ENCODE results near the gene ZER1.

Gene ZER1

DNA sequence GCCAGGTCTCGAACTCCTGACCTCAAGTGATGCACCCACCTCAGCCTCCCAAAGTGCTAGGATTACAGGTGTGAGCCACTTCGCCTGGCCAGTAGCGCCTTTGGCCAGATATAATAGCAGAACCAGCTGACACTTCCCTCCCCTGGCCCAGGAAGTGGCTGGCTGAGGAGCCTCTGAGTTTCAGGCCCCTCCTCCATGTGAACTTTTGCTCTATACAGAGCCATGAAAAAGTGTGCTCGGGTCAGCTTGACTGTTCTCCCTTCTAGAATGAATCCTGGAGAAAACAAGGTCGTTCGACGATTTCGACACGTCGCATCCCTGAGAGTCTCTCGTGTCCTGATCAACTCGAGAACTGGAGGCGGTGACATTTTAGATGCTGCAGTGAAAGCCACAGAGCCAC, 39.2 kb downstream of the ZER1 start:
- no peak for DNase-seq

DNA sequence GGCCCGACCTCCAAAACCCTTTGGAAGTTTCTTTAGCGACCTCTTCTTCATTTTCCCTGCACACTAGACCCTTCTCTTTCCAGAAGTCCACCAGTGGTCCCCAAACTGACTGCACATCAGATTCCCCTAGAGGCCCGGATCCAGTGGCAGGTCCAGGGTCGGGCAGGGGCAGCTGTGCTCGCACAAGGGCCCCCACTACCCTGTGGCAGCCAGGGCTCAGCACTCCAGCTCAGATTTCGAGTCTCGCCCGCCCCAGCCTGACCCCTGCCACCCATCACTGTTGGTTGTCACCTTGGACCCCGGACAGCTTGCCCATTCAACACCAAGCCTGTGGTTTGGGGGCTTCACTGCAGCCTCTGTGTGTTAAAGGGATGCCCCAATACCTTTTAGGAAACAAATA, 40.0 kb downstream of the ZER1 start:
- no peak for DNase-seq

GRCh38 chr9:128731093-128731492, 40.6 kb downstream of the ZER1 start:
- DNase-seq: no peak

DNA sequence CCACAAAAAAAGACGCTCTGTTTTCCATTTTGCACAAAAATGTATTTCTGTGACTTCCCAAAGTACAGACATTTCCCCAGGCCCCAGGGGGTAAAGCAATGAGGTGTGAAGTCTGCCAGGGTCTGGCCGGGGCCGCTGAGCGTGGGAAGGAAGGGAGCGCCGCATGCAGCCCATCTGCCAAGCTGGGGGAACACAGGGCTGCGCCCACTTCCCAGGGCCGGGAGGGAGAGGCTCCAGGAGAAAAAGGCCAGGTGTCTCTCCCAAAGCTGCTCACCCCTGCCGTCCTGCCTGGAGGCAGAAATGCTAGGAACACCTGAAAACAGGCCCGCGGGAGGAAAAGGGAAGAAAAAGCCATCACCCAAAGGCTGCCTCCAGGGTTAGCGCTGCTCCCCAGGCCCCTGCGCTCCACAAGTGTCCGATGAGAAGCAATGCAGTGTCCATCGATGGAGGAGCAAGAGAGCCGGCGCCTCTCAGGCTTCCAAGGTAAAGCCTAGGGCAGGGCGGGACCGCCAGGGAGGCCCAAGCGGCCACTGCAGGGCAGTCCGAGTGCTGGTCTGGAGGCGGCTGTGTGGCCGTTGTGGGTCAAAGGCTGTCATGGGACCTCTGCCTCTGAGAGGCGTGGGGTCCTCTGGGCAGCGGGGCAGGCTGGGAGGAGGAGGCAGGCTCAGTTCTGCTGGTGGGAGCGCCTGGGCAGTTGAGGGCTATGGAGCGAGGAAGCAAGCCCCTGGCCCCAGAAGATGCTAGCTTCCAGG, 41.8 kb downstream of the ZER1 start:
- no peak for DNase-seq

DNA sequence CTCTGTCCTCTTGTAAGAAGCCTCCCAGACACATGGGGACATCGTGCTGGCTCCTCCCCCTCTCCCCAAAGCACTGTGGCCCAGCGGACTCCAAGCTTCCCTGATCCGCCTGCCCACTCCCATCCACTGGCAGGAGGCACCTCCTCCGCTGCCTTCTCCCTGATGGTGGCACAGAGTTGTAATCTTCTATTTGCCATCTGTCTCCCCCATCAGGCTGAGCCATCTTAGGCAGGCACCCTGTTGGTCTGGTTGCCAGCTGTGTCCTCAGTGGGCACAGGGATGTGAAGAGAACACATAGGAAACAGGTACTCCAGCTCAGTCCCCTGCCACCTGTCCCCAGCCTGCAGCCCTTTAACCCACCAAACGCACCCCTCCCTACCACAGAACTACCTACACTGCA, 42.4 kb downstream of the ZER1 start:
- no peak for DNase-seq

GRCh38 chr9:128728298-128728697, 43.4 kb downstream of the ZER1 start:
- no peak for DNase-seq

GRCh38 chr9:128727640-128728248, 44.0 kb downstream of the ZER1 start:
- no peak for DNase-seq

DNA sequence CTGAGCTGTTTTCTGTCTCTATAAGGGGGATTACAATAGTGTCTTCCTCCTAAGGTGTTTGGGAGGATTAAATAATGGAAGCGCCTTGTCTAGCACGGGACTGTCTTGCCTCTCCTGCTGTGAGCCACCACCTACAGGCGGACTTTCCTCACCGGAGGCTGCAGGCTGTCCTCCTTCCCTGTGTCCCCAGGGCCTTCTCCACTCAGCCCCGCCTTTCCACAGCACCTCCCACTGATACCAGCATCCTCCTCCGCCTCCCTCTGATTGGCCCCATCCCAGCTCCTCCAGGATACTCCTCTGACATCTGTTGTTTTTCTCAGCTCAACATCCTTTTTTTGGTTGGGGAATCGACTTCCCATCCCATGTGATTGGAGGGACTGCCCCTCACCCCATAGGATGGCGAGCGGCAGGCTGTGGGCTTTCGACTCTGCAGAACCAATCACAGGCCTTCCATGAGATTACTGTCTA, 46.9 kb downstream of the ZER1 start:
- peak; percentile 30 for DNase-seq

GRCh38 chr9:128723866-128724743, 47.6 kb downstream of the ZER1 start, which contains the start of gene ZDHHC12:
TSS of gene ZDHHC12 (minus strand) at chr9:128724127. CDS start at chr9:128724093, 34 bp downstream.
- DNase-seq: peak; percentile 70

DNA sequence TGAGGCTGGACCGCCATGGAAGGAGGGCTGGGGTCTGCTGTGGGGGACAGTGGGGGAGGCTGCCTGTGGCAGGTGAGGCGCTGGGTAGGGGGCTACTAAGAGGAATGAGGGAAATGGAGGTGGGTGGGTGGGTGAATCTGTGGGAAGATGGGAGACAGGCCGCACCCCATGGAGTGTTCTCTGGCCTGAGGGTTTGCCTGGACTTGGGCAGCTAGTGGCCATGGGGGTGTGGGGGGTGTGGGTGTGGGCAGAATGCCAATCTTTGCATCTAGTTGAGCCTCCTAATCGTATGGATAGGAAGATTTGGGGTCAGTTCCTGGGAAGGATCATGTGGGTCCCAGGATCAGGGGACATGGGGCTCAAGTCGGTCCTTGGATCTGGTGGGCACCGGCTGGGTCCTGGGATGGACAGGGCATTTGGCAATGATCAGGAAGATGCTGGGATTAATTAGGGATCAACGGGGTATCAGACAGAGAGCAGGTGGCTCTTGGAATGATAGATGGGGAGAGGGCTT, 48.3 kb downstream of the ZER1 start:
- DNase-seq: no peak

GRCh38 chr9:128722380-128723351, 49.1 kb downstream of the ZER1 start:
- DNase-seq: no peak

DNA sequence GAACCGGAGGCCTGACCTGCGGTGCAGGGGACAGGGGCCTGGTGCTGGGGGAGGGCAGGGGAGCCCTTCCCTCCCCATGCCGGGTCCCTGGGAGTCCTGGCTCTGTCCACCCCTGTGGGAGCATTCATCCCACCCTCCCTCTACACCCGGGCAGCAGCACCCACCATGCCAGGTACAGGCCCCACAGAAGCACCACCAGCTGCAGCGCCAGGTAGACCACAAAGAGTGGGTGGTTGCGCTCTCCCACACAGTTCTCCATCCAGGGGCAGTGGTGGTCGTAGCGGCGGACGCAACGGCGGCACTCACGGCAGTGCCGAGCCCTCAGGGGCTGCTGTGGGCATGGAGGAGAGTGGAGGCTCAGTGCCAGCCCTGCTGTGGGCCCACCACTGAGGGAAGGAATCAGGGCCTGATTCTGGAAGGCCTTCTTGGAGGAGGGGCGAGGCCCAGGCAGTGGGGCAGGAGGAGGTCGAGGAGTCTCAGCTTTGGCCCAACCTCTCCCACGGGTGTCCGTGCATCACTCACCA, 50.2 kb downstream of the ZER1 start:
- DNase-seq: no peak

GRCh38 chr9:128720841-128721486, 50.8 kb downstream of the ZER1 start:
- no peak for DNase-seq

- DNase-seq: no peak
Observed at GRCh38 chr9:128719919-128720605, 51.7 kb downstream of the ZER1 start.

DNA sequence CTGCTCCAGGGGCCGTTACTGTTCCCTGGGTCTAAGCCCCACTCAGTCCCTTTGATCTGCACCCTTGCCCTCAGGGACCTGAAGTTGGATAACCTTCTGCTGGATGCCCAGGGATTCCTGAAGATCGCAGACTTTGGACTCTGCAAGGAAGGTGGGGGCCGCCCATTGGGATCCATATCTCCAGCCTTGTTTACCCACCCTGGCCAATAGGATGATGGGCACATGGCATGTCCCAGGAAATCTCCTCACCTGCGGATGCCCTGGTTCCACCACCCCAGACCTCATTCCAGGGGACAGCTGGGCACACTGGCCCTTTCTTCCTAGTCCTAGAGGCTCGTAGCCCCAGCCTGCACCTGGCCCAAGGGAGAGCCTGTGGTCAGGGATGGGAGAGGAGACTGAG, 53.3 kb downstream of the ZER1 start:
- no peak for DNase-seq

- DNase-seq: no peak
Observed at GRCh38 chr9:128718047-128718446, 53.7 kb downstream of the ZER1 start.

GRCh38 chr9:128716581-128717254, 55.0 kb downstream of the ZER1 start:
- DNase-seq: no peak

GRCh38 chr9:128715436-128715750, 56.3 kb downstream of the ZER1 start:
- DNase-seq: no peak

DNA sequence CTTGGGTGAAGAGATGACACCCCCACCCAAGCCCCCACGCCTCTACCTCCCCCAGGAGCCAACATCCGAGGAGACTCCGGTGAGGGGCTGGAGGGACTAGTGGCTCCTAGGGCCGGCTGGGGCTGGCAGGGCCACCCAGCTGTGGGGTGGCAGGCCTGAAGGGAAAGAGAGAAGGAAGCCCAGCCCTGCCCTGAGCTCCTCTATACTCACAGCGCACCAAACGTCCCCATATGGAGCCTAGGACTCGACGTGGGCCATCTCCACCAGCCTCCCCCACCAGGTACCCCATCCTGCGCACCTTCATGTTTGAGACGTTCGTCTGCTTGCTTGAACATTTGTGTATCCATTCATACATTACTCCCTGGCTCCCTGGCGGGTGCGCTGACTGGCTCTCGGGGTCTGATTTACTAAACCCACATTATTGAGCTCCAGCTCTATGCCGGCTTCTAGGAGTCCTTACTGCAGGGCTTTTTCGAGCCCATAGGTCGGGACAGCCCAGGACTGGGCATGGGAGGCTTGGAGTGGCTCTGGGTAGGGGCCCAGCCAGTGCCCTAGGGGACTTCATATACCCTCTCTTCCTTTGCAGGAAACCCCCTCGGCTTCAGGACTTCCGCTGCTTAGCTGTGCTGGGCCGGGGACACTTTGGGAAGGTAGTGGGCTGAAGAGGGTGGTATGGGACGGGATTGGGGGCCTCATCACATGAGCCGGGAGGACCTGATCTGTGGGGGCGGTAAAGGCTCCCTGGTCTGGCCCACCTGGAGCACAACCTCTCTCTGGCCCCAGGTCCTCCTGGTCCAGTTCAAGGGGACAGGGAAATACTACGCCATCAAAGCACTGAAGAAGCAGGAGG, 56.9 kb downstream of the ZER1 start:
- no peak for DNase-seq

All from HCEC 1CT (cell line).